ACC112 (cell line): Measurements from ENCODE around the gene MPHOSPH8.

Experiments
- H2AFZ ChIP-seq: fragments of 200-600 bp; sonication (generic); one replicate; pipeline ENCODE4 v1.6.0; 2017; ENCODE audit warnings: antibody characterized with exemption, low read length; ENCODE audit not compliant: unreplicated experiment
- H3K27ac ChIP-seq: fragments of 200-600 bp; sonication (generic); 2 replicates; pipeline ENCODE4 v1.5.1; 2014; ENCODE audit warnings: low read depth, mild to moderate bottlenecking, antibody characterized with exemption, low read length, moderate library complexity
- H3K27me3 ChIP-seq: fragments of 200-600 bp; sonication (generic); 2 replicates; pipeline ENCODE4 v1.6.1; 2014; ENCODE audit warnings: mild to moderate bottlenecking, antibody characterized with exemption, low read length, moderate library complexity, mixed read lengths; ENCODE audit not compliant: insufficient read depth
- H3K36me3 ChIP-seq: fragments of 200-600 bp; sonication (generic); 2 replicates; pipeline ENCODE4 v1.6.1; 2016; ENCODE audit warnings: mild to moderate bottlenecking, antibody characterized with exemption, low read length, moderate library complexity, mixed read lengths; ENCODE audit not compliant: insufficient read depth
- H3K4me1 ChIP-seq: fragments of 200-600 bp; sonication (generic); one replicate; pipeline ENCODE4 v1.6.1; 2016; ENCODE audit warnings: low read length, mixed read lengths; ENCODE audit not compliant: insufficient read depth, unreplicated experiment, control insufficient read depth
- H3K4me3 ChIP-seq: fragments of 200-600 bp; sonication (generic); 2 replicates; pipeline ENCODE4 v1.5.1; 2014; ENCODE audit warnings: mild to moderate bottlenecking, low read depth, low read length
- H3K79me2 ChIP-seq: fragments of 200-600 bp; sonication (generic); one replicate; pipeline ENCODE4 v1.6.0; 2016; ENCODE audit warnings: low read length; ENCODE audit not compliant: control insufficient read depth, unreplicated experiment, insufficient read depth

Gene MPHOSPH8

GRCh38 chr13:19713186-19713965 lies 79.9 kb downstream of the MPHOSPH8 start:
- no peak overlapping the region for H3K4me3 ChIP-seq
- no peak overlapping the region for H2AFZ ChIP-seq
- H3K36me3 ChIP-seq, result peaks cover 9% of the 10 kb centered on the region; the same call in 1 of the 2 replicates
- peak overlapping the region; percentile 20; the same call in 1 of the 2 replicates for H3K27ac ChIP-seq
- peaks cover 2% of the 10 kb centered on the region for H3K79me2 ChIP-seq
- H3K4me1 ChIP-seq, result peaks cover 4% of the 10 kb centered on the region
- H3K27me3 ChIP-seq, result no peaks in the 10 kb centered on the region

GRCh38 chr13:19720039-19720438 lies 86.6 kb downstream of the MPHOSPH8 start:
- no peaks in the 10 kb centered on the region for H3K4me1 ChIP-seq
- H3K27me3 ChIP-seq, result no peaks in the 10 kb centered on the region
- no peak overlapping the region for H3K4me3 ChIP-seq
- H2AFZ ChIP-seq, result no peak overlapping the region
- H3K27ac ChIP-seq, result no peak overlapping the region
- H3K79me2 ChIP-seq, result peaks cover 6% of the 10 kb centered on the region
- H3K36me3 ChIP-seq, result peaks cover 19% of the 10 kb centered on the region
